GM12878 (cell line): ENCODE results near the gene LSM2. TPM values are rescaled to one million over a fixed set of nuclear protein-coding genes. Genes with fewer than 3 reads are reported as not detected.

ENCODE experiments used
- BCL3 ChIP-seq: IDR thresholded peaks from 2 replicates; pipeline ENCODE4 v1.6.1; 2011; ENCODE audit warnings: borderline replicate concordance, low read depth, mild to moderate bottlenecking, moderate library complexity, low read length; ENCODE audit not compliant: insufficient read depth, poor library complexity, severe bottlenecking
- BMI1 ChIP-seq: fragments of 450-650 bp; IDR thresholded peaks from 2 replicates; pipeline ENCODE4 v1.6.1; 2016; ENCODE audit warnings: mild to moderate bottlenecking, moderate library complexity, borderline replicate concordance
- CBFB ChIP-seq: IDR thresholded peaks from 2 replicates; pipeline ENCODE4 v1.6.1; 2016; ENCODE audit warnings: antibody characterized with exemption, low read depth
- EGR1 ChIP-seq, 2 experiments: IDR thresholded peaks; 1 replicate in 1 of 2; 2 replicates in 1 of 2; pipeline ENCODE4 v1.6.1; 2011 to 2012; ENCODE audit warnings: low read depth in 2 of 2, low read length in 2 of 2, borderline replicate concordance in 1 of 2, mild to moderate bottlenecking in 1 of 2, moderate library complexity in 1 of 2
- ELK1 ChIP-seq: IDR thresholded peaks from 2 replicates; pipeline ENCODE4 v1.6.1; 2012; ENCODE audit warnings: low read depth, low read length, improper control_type of control experiment
- GATAD2B ChIP-seq: fragments of 450-650 bp; conservative IDR thresholded peaks from 2 replicates; pipeline ENCODE4 v1.6.1; 2017; ENCODE audit warnings: low read depth, mild to moderate bottlenecking, moderate library complexity
- HSF1 ChIP-seq: fragments of 150-350 bp; IDR thresholded peaks from 2 replicates; pipeline ENCODE4 v1.6.1; 2014; ENCODE audit warnings: mild to moderate bottlenecking, low read depth, low read length
- MYC ChIP-seq: IDR thresholded peaks from 2 replicates; pipeline ENCODE4 v1.6.1; 2011; ENCODE audit warnings: mild to moderate bottlenecking, low read length, moderate library complexity, inconsistent platforms; ENCODE audit not compliant: insufficient read depth, insufficient replicate concordance, insufficient read length, severe bottlenecking
- NKRF ChIP-seq: fragments of 450-650 bp; conservative IDR thresholded peaks from 2 replicates; pipeline ENCODE4 v1.6.1; 2017; ENCODE audit warnings: mild to moderate bottlenecking, moderate library complexity
- PAX5 ChIP-seq: IDR thresholded peaks from 2 replicates; pipeline ENCODE4 v1.6.1; 2011; ENCODE audit warnings: low read depth, low read length, borderline replicate concordance
- PAX8 ChIP-seq: fragments of 450-650 bp; IDR thresholded peaks from 2 replicates; pipeline ENCODE4 v1.6.1; 2017; ENCODE audit warnings: mild to moderate bottlenecking, moderate library complexity
- PKNOX1 ChIP-seq: fragments of 450-650 bp; IDR thresholded peaks from 2 replicates; pipeline ENCODE4 v1.6.1; 2016; ENCODE audit warnings: mild to moderate bottlenecking
- POLR2AphosphoS5 ChIP-seq: IDR thresholded peaks from 2 replicates; pipeline ENCODE4 v1.6.1; 2011; ENCODE audit warnings: mild to moderate bottlenecking, low read length, inconsistent platforms
- SKIL ChIP-seq: fragments of 450-650 bp; IDR thresholded peaks from 2 replicates; pipeline ENCODE4 v1.6.1; 2017; ENCODE audit warnings: mild to moderate bottlenecking, low read depth, inconsistent platforms; ENCODE audit not compliant: poor library complexity, severe bottlenecking
- SMAD1 ChIP-seq: fragments of 450-650 bp; IDR thresholded peaks from 2 replicates; pipeline ENCODE4 v1.6.1; 2018; ENCODE audit warnings: mild to moderate bottlenecking, low read depth; ENCODE audit not compliant: partially characterized antibody
- TAF1 ChIP-seq: IDR thresholded peaks from 2 replicates; pipeline ENCODE4 v1.6.1; 2011; ENCODE audit warnings: mild to moderate bottlenecking, low read depth, low read length, borderline replicate concordance
- TCF12 ChIP-seq: IDR thresholded peaks from 2 replicates; pipeline ENCODE4 v1.6.1; 2011; ENCODE audit warnings: low read depth, mild to moderate bottlenecking, low read length
- TCF7 ChIP-seq: IDR thresholded peaks from 2 replicates; pipeline ENCODE4 v1.6.1; 2014; ENCODE audit warnings: antibody characterized with exemption, borderline replicate concordance
- ZNF207 ChIP-seq: fragments of 450-650 bp; IDR thresholded peaks from 2 replicates; pipeline ENCODE4 v1.6.1; 2014; ENCODE audit warnings: antibody characterized with exemption, mild to moderate bottlenecking, borderline replicate concordance
- polyA plus RNA-seq, 11 experiments: library from polyadenylated mRNA; depleted of rRNA in 4 of 11; unstranded in 6 of 11; stranded (reverse) in 5 of 11; fragments of >200 nt; fragmentation: Nextera tagmentation in 4 of 11; fragmentation: Illumina TruSeq in 1 of 11; extraction: Ambion mirVana in 4 of 11; extraction: Trizol in 1 of 11; gene quantifications; 1 replicate in 1 of 11; 2 replicates in 10 of 11; pipeline versions ENCODE4 v1.2.1 to v1.2.3, GENCODE V29; 2011 to 2016; ENCODE audit warnings: inconsistent platforms in 2 of 11, missing spikeins in 2 of 11, low read depth in 1 of 11
- total RNA-seq, 4 experiments: library from RNA; depleted of rRNA in 3 of 4; stranded (reverse); fragments of >200 nt in 3 of 4; fragmentation: Illumina TruSeq in 1 of 4; extraction: Trizol in 1 of 4; gene quantifications; 2 replicates each; pipeline versions ENCODE4 v1.2.1 to v1.2.3, GENCODE V29; 2013 to 2021

Gene LSM2
- total and polyA plus RNA-seq, 10 of the 15 experiments (the other 5 are each of a cell fraction or from before 2014, with no cell fraction given) = 99.1 to 276 (median 153) TPM

GRCh38 chr6:31806470-31807272 lies at the start of gene LSM2 (continued):
- TF ChIP-seq NKRF (peak; percentile 69; the same call in 1 of the 2 replicates), MYC (no peak), POLR2AphosphoS5 (peak; percentile 91), BCL3 (peak; percentile 19), EGR1 (IDR thresholded peaks at IDR 0.05; ENCODE audit: borderline replicate concordance in 1 of 2, low read depth in 2 of 2, low read length in 2 of 2) (no peak), PAX8 (no peak), CBFB (0 out of 2 replicates have a peak, but pooled peaks have one; percentile 42), ZNF207 (no peak), GATAD2B (peak; percentile 84), ELK1 (peak; percentile 31; the same call in 1 of the 2 replicates), TCF7 (no peak), SMAD1 (peak; percentile 70), PKNOX1 (peak; percentile 42), PAX5 (0 out of 2 replicates have a peak, but pooled peaks have one; percentile 53), TAF1 (peak; percentile 62), BMI1 (no peak), HSF1 (no peak), SKIL (no peak), TCF12 (peak; percentile 64; the same call in 1 of the 2 replicates)
